HepG2 (cell line): Measurements from ENCODE around the gene CA4. TPM values are rescaled to one million over a fixed set of nuclear protein-coding genes. Genes with fewer than 3 reads are reported as not detected.

Experiments used
- EP300 ChIP-seq, 3 experiments: sonication (generic) in 1 of 3; formaldehyde crosslinking in 1 of 3; IDR thresholded peaks; 2 replicates each; pipeline versions ENCODE4 v1.5.1 to v1.6.1; 2011 to 2020; ENCODE audit warnings: low read depth in 2 of 3, low read length in 2 of 3, borderline replicate concordance in 1 of 3, improper control_type of control experiment in 1 of 3, mild to moderate bottlenecking in 1 of 3, missing genetic modification reagents in 1 of 3, moderate library complexity in 1 of 3
- HNRNPL ChIP-seq: fragments of 200-400 bp; formaldehyde crosslinking; IDR thresholded peaks from 2 replicates; pipeline ENCODE4 v1.6.1; 2017; ENCODE audit warnings: mild to moderate bottlenecking, low read depth, low read length
- HOXA7 ChIP-seq: sonication (generic); formaldehyde crosslinking; IDR thresholded peaks from 2 replicates; pipeline ENCODE4 v1.8.1; 2022; ENCODE audit warnings: mild to moderate bottlenecking, missing genetic modification reagents, moderate library complexity
- ZNF251 ChIP-seq: sonication (generic); formaldehyde crosslinking; IDR thresholded peaks from 2 replicates; pipeline ENCODE4 v1.9.0; 2021; ENCODE audit warnings: mild to moderate bottlenecking, missing genetic modification reagents
- ZNF333 ChIP-seq: sonication (generic); formaldehyde crosslinking; IDR thresholded peaks from 2 replicates; pipeline ENCODE4 v1.4.0; 2020; ENCODE audit warnings: mild to moderate bottlenecking, missing genetic modification reagents, borderline replicate concordance
- ZNF510 ChIP-seq: sonication (generic); formaldehyde crosslinking; IDR thresholded peaks from 2 replicates; pipeline ENCODE4 v1.4.0; 2020; ENCODE audit warnings: low read depth, mild to moderate bottlenecking, missing genetic modification reagents
- ZNF839 ChIP-seq: sonication (generic); formaldehyde crosslinking; IDR thresholded peaks from 2 replicates; pipeline ENCODE4 v1.4.0; 2020; ENCODE audit warnings: missing genetic modification reagents, mild to moderate bottlenecking, borderline replicate concordance
- polyA plus RNA-seq, 8 experiments: library from polyadenylated mRNA; depleted of rRNA in 3 of 8; stranded (reverse) in 7 of 8; unstranded in 1 of 8; fragments of >200 nt; fragmentation: Illumina TruSeq in 4 of 8; extraction: Trizol in 4 of 8; gene quantifications; 2 replicates each; pipeline versions ENCODE4 v1.2.1 to v1.2.3, GENCODE V29; 2011 to 2016; ENCODE audit warnings: low read depth in 4 of 8, missing spikeins in 1 of 8, mixed read lengths in 1 of 8; ENCODE audit not compliant: insufficient read depth in 1 of 8
- total RNA-seq, 5 experiments: library from RNA; depleted of rRNA; stranded (reverse); fragments of >200 nt; fragmentation: Illumina TruSeq; extraction: Trizol; gene quantifications; 2 replicates each; pipeline ENCODE4 v1.2.3, GENCODE V29; 2016; ENCODE audit warnings: low read depth in 1 of 5
- TF ChIP-seq, protein P1 (sequence below), 2 experiments: fragments of 450-650 bp in 1 of 2; sonication (generic) in 1 of 2; formaldehyde crosslinking in 1 of 2; IDR thresholded peaks; 2 replicates each; pipeline versions ENCODE4 v1.6.1 to v1.8.0; 2016 to 2022; ENCODE audit warnings: antibody characterized with exemption in 1 of 2, mild to moderate bottlenecking in 1 of 2, missing genetic modification reagents in 1 of 2
- TF ChIP-seq, protein P2 (sequence below): sonication (generic); formaldehyde crosslinking; IDR thresholded peaks from 2 replicates; pipeline ENCODE4 v1.8.1; 2023; ENCODE audit warnings: mild to moderate bottlenecking, missing genetic modification reagents
- TF ChIP-seq, protein P3 (sequence below): sonication (generic); formaldehyde crosslinking; IDR thresholded peaks from 2 replicates; pipeline ENCODE4 v1.4.0; 2020; ENCODE audit warnings: missing genetic modification reagents, borderline replicate concordance
- TF ChIP-seq, protein P4 (sequence below): sonication (generic); formaldehyde crosslinking; IDR thresholded peaks from 2 replicates; pipeline ENCODE4 v1.4.0; 2020; ENCODE audit warnings: missing genetic modification reagents

Gene CA4
- total and polyA plus RNA-seq, 2 of the 13 experiments (the other 11 are each of a cell fraction or from before 2014, with no cell fraction given): not detected

DNA sequence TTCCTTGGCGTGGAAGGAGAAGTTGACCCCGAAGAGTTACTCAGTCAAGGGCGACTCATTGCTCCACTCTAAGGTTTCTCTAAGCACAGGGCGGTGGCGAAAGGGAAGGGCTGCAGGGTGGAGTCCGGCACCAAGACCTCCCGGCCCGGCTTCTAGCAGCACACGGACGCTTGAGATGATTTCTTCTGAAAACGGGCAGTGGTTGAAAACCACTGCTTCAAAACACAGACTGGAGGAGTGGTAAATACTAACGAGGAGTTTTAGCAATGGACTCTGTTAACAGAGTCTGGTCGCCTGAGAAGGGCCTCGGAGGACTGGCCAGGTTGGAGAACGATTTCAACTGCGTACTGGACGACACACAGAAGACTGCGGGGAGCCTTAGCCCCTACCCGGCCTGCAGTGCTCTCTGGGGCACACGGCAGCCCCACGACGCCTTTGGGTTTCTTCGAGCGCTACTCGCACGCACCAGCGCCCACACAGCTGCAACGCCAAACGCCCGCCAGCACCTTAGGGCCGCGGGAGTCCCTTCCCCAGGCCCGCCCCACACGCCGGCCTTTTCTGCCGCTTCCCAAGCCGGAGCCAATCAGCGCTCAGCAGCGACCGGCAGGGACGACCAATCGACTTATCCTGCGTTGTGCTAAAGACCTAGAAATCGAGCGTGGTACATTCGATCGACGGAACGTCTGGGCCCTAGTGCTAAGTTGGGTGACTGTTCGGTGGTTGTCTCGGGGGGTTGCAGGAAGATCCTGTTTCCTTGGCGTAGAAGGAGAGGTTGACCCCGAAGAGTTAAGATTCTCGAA lies 14.4 kb upstream of the CA4 start (continued):
- TF ChIP-seq, protein P1, sequence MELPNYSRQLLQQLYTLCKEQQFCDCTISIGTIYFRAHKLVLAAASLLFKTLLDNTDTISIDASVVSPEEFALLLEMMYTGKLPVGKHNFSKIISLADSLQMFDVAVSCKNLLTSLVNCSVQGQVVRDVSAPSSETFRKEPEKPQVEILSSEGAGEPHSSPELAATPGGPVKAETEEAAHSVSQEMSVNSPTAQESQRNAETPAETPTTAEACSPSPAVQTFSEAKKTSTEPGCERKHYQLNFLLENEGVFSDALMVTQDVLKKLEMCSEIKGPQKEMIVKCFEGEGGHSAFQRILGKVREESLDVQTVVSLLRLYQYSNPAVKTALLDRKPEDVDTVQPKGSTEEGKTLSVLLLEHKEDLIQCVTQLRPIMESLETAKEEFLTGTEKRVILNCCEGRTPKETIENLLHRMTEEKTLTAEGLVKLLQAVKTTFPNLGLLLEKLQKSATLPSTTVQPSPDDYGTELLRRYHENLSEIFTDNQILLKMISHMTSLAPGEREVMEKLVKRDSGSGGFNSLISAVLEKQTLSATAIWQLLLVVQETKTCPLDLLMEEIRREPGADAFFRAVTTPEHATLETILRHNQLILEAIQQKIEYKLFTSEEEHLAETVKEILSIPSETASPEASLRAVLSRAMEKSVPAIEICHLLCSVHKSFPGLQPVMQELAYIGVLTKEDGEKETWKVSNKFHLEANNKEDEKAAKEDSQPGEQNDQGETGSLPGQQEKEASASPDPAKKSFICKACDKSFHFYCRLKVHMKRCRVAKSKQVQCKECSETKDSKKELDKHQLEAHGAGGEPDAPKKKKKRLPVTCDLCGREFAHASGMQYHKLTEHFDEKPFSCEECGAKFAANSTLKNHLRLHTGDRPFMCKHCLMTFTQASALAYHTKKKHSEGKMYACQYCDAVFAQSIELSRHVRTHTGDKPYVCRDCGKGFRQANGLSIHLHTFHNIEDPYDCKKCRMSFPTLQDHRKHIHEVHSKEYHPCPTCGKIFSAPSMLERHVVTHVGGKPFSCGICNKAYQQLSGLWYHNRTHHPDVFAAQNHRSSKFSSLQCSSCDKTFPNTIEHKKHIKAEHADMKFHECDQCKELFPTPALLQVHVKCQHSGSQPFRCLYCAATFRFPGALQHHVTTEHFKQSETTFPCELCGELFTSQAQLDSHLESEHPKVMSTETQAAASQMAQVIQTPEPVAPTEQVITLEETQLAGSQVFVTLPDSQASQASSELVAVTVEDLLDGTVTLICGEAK (IDR thresholded peaks at IDR 0.05): no peak
- TF ChIP-seq, protein P1 (CRISPR knock-in tag; IDR thresholded peaks at IDR 0.05): peak; percentile 54
- TF ChIP-seq HNRNPL (no peak), ZNF839 (CRISPR knock-in tag) (peak; percentile 58; the same call in 1 of the 2 replicates), ZNF510 (CRISPR knock-in tag) (peak; percentile 97), ZNF251 (0 out of 2 replicates have a peak, but pooled peaks have one; percentile 46), ZNF333 (no peak; the same call in 1 of the 2 replicates), EP300 (IDR thresholded peaks at IDR 0.05; ENCODE audit: low read depth in 2 of 2, low read length in 2 of 2) (no peak), EP300 (CRISPR knock-in tag; IDR thresholded peaks at IDR 0.05; ENCODE audit: borderline replicate concordance) (no peak), HOXA7 (CRISPR knock-in tag) (no peak)
- TF ChIP-seq, protein P2, sequence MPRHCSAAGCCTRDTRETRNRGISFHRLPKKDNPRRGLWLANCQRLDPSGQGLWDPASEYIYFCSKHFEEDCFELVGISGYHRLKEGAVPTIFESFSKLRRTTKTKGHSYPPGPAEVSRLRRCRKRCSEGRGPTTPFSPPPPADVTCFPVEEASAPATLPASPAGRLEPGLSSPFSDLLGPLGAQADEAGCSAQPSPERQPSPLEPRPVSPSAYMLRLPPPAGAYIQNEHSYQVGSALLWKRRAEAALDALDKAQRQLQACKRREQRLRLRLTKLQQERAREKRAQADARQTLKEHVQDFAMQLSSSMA (CRISPR knock-in tag): 0 out of 2 replicates have a peak, but pooled peaks have one; percentile 48
- TF ChIP-seq, protein P3, sequence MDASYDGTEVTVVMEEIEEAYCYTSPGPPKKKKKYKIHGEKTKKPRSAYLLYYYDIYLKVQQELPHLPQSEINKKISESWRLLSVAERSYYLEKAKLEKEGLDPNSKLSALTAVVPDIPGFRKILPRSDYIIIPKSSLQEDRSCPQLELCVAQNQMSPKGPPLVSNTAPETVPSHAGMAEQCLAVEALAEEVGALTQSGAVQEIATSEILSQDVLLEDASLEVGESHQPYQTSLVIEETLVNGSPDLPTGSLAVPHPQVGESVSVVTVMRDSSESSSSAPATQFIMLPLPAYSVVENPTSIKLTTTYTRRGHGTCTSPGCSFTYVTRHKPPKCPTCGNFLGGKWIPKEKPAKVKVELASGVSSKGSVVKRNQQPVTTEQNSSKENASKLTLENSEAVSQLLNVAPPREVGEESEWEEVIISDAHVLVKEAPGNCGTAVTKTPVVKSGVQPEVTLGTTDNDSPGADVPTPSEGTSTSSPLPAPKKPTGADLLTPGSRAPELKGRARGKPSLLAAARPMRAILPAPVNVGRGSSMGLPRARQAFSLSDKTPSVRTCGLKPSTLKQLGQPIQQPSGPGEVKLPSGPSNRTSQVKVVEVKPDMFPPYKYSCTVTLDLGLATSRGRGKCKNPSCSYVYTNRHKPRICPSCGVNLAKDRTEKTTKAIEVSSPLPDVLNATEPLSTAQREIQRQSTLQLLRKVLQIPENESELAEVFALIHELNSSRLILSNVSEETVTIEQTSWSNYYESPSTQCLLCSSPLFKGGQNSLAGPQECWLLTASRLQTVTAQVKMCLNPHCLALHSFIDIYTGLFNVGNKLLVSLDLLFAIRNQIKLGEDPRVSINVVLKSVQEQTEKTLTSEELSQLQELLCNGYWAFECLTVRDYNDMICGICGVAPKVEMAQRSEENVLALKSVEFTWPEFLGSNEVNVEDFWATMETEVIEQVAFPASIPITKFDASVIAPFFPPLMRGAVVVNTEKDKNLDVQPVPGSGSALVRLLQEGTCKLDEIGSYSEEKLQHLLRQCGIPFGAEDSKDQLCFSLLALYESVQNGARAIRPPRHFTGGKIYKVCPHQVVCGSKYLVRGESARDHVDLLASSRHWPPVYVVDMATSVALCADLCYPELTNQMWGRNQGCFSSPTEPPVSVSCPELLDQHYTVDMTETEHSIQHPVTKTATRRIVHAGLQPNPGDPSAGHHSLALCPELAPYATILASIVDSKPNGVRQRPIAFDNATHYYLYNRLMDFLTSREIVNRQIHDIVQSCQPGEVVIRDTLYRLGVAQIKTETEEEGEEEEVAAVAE (CRISPR knock-in tag): no peak
- TF ChIP-seq, protein P4, sequence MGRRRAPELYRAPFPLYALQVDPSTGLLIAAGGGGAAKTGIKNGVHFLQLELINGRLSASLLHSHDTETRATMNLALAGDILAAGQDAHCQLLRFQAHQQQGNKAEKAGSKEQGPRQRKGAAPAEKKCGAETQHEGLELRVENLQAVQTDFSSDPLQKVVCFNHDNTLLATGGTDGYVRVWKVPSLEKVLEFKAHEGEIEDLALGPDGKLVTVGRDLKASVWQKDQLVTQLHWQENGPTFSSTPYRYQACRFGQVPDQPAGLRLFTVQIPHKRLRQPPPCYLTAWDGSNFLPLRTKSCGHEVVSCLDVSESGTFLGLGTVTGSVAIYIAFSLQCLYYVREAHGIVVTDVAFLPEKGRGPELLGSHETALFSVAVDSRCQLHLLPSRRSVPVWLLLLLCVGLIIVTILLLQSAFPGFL: peak; percentile 97
